GM19455 (cell line): Measurements from ENCODE around the gene HHIPL1.
A peak's percentile ranks its signal among the peaks of the same experiment; 100 is the strongest.

Source experiments
- ATAC-seq: cut with Tn5 transposase; IDR thresholded peaks from one replicate; pipeline ENCODE4 v1.9.1; 2021; ENCODE audit not compliant: unreplicated experiment

HHIPL1 gene

GRCh38 chr14:99609245-99610170 is 35.4 kb upstream of the HHIPL1 start:
- no peak for ATAC-seq

- ATAC-seq = no peak
Measured at GRCh38 chr14:99611646-99612045, 33.3 kb upstream of the HHIPL1 start.

- ATAC-seq = no peak
Measured at GRCh38 chr14:99612071-99612737, 32.7 kb upstream of the HHIPL1 start.

- no peak for ATAC-seq
Measured at GRCh38 chr14:99612738-99613330, 32.1 kb upstream of the HHIPL1 start.

- no peak for ATAC-seq
Measured at GRCh38 chr14:99615497-99616157, 29.3 kb upstream of the HHIPL1 start.

- ATAC-seq = no peak
Measured at GRCh38 chr14:99616832-99617800, 27.8 kb upstream of the HHIPL1 start.

- ATAC-seq = no peak
Measured at GRCh38 chr14:99619835-99620834, 24.8 kb upstream of the HHIPL1 start.

- no peak for ATAC-seq
Measured at GRCh38 chr14:99621948-99622347, 23.0 kb upstream of the HHIPL1 start.

GRCh38 chr14:99624024-99624423 is 20.9 kb upstream of the HHIPL1 start:
- ATAC-seq = no peak

GRCh38 chr14:99624971-99625370 is 20.0 kb upstream of the HHIPL1 start:
- ATAC-seq = no peak

GRCh38 chr14:99625476-99625875 is 19.5 kb upstream of the HHIPL1 start:
- no peak for ATAC-seq

- ATAC-seq = no peak
Measured at GRCh38 chr14:99626041-99626648, 18.8 kb upstream of the HHIPL1 start.

GRCh38 chr14:99627100-99627499 is 17.8 kb upstream of the HHIPL1 start:
- ATAC-seq = no peak

GRCh38 chr14:99627510-99628381 is 17.2 kb upstream of the HHIPL1 start:
- no peak for ATAC-seq

- ATAC-seq = peak; percentile 59
Measured at GRCh38 chr14:99628887-99629618, 15.9 kb upstream of the HHIPL1 start.

- ATAC-seq = no peak
Measured at GRCh38 chr14:99630202-99630601, 14.7 kb upstream of the HHIPL1 start.
